Lung (tissue), 12 donors: ENCODE results near the gene LMOD1. TPM values are rescaled to one million over a fixed set of nuclear protein-coding genes. Genes with fewer than 3 reads are reported as not detected.

Experiments
- ATAC-seq: fragments of 200-7000 bp; cut with Tn5 transposase; one replicate; pipeline ENCODE4 v1.9.1; 2020; ENCODE audit warnings: moderate number of reproducible peaks; ENCODE audit not compliant: insufficient read depth, low FRiP score
- DNase-seq, 3 donors: peaks; one replicate each; pipeline ENCODE4 v3.0.0-alpha.2; 2013 to 2017
- H3K27ac ChIP-seq, 2 donors: one replicate each; pipeline ENCODE4 v1.5.1; 2013; ENCODE audit warnings: mild to moderate bottlenecking in 2 of 2, moderate library complexity in 2 of 2, control low read depth in 1 of 2, inconsistent platforms in 1 of 2, low read depth in 1 of 2, low read length in 1 of 2
- H3K27me3 ChIP-seq, 3 donors: one replicate each; pipeline ENCODE4 v1.5.1; 2013; ENCODE audit warnings: low read length in 2 of 3; ENCODE audit not compliant: control insufficient read depth in 3 of 3, insufficient read depth in 3 of 3
- H3K36me3 ChIP-seq, 4 donors: one replicate each; pipeline ENCODE4 v1.5.1; 2013; ENCODE audit warnings: low read length in 4 of 4, mild to moderate bottlenecking in 1 of 4, moderate library complexity in 1 of 4; ENCODE audit not compliant: control insufficient read depth in 4 of 4, insufficient read depth in 4 of 4
- H3K4me1 ChIP-seq, 5 donors: one replicate each; pipeline ENCODE4 v1.5.1; 2013; ENCODE audit warnings: low read length in 5 of 5, mild to moderate bottlenecking in 2 of 5, moderate library complexity in 1 of 5; ENCODE audit not compliant: control insufficient read depth in 5 of 5, insufficient read depth in 5 of 5
- H3K4me3 ChIP-seq: one replicate; pipeline ENCODE4 v1.5.1; 2013; ENCODE audit warnings: mild to moderate bottlenecking, control low read depth, moderate library complexity
- H3K9ac ChIP-seq, 2 donors: one replicate each; pipeline ENCODE4 v1.5.1; 2013; ENCODE audit warnings: low read length in 2 of 2, control low read depth in 1 of 2; ENCODE audit not compliant: insufficient read depth in 1 of 2
- H3K9me3 ChIP-seq, 4 donors: one replicate each; pipeline ENCODE4 v1.5.1; 2013; ENCODE audit warnings: low read length in 3 of 4, mild to moderate bottlenecking in 1 of 4, moderate library complexity in 1 of 4; ENCODE audit not compliant: control insufficient read depth in 4 of 4, insufficient read depth in 3 of 4
- WGBS, 2 donors: extraction: QIAGEN DNeasy Blood & Tissue Kit; methylation state at CpG; one replicate each; pipeline ENCODE4 v1.1.7; 2013; 5-methylcytosine and 5-hydroxymethylcytosine counted together
- polyA plus RNA-seq, 2 donors: library from polyadenylated mRNA; stranded (reverse); fragments of 200-250 nt; gene quantifications; one replicate each; pipeline ENCODE4 v1.2.1, GENCODE V29; 2013
- total RNA-seq, 2 donors: library from RNA; depleted of rRNA in 1 of 2; stranded (reverse); fragments of >200 nt in 1 of 2; gene quantifications; one replicate each; pipeline ENCODE4 v1.2.1, GENCODE V29; 2014 to 2021
- TF ChIP-seq, protein P1 (sequence below): IDR thresholded peaks from 2 replicates; pipeline ENCODE4 v1.5.1; 2012; ENCODE audit warnings: mild to moderate bottlenecking; ENCODE audit errors: control extremely low read depth, extremely low read depth
- donor health status: control.
- donor health status: control.
- donor health status: Bipolar disorder and iron deficiency.
- donor health status: healthy.
- donor health status: DM: yes; HTN: yes; CAD: no.

LMOD1 gene
- total and polyA plus RNA-seq, 4 donors = 9.6 to 25.1 (median 18.2) TPM

DNA sequence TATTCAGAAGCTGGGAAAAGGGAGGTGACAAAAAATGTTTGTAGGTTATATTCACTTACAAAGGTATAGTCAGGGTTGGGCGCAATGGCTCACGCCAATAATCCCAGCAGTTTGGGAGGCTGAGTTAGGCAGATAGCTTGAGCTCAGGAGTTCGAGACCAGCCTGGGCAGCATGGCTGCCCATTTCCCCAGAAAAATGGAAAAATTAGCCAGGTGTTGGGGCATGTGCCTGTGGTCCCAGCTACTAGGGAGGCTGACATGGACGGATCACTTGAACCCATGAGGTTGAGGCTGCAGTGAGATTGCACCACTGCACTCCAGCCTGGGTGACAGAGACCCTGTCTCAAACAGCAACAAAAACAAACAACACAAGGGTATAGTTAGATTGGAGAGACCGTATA, 12.0 kb upstream of the LMOD1 start:
- no peak overlapping the region for H3K27ac ChIP-seq
- no peak for ATAC-seq
- 81 to 96% methylated on average over 5 of the region's 5 CpGs for WGBS, 2 donors
- no peak overlapping the region for H3K4me3 ChIP-seq
- H3K9me3 ChIP-seq = no peaks in the 10 kb centered on the region
- peaks cover 0 to 6% (median 0%) of the 10 kb centered on the region in 5 donors for H3K4me1 ChIP-seq
- no peaks in the 10 kb centered on the region for H3K27me3 ChIP-seq
- H3K36me3 ChIP-seq = peaks cover 15 to 26% (median 19%) of the 10 kb centered on the region in 4 donors
- H3K9ac ChIP-seq = no peak overlapping the region
- TF ChIP-seq, protein P1, sequence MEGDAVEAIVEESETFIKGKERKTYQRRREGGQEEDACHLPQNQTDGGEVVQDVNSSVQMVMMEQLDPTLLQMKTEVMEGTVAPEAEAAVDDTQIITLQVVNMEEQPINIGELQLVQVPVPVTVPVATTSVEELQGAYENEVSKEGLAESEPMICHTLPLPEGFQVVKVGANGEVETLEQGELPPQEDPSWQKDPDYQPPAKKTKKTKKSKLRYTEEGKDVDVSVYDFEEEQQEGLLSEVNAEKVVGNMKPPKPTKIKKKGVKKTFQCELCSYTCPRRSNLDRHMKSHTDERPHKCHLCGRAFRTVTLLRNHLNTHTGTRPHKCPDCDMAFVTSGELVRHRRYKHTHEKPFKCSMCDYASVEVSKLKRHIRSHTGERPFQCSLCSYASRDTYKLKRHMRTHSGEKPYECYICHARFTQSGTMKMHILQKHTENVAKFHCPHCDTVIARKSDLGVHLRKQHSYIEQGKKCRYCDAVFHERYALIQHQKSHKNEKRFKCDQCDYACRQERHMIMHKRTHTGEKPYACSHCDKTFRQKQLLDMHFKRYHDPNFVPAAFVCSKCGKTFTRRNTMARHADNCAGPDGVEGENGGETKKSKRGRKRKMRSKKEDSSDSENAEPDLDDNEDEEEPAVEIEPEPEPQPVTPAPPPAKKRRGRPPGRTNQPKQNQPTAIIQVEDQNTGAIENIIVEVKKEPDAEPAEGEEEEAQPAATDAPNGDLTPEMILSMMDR = no peak
- no peak for DNase-seq

DNA sequence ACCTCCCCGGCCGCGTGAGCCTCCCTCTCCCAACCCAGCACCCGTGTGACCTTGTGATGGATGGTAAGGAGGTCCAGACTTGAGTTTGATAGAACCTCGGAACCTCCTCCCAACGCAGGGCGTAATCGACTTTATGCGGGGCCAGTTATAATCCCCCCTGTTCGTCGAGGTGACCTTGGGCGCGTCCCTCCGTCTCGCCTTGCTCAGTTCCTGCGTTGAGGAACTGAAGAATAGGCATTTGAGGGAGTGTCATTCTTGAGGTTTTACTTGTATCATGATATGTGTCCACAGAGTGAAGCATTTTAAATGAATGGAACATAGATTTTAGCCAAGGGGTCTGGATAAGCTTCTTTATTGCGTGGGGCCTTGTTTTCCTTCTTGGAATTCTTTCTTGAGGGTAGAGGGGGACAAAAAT, 9.4 kb upstream of the LMOD1 start:
- ATAC-seq (peak; percentile 51), DNase-seq (no peak)
- TF ChIP-seq, protein P1 = no peak
- Histone ChIP-seq H3K4me3 (peak overlapping the region; percentile 96), H3K27me3 (no peaks in the 10 kb centered on the region), H3K36me3 (peaks cover 5 to 14% (median 10%) of the 10 kb centered on the region in 4 donors), H3K9ac (peak overlapping the region; percentile 96 to 100), H3K9me3 (no peaks in the 10 kb centered on the region), H3K4me1 (peaks cover 0 to 6% (median 0%) of the 10 kb centered on the region in 5 donors), H3K27ac (peak overlapping the region; percentile 51 to 96)
- WGBS, 2 donors = 0 to 1% methylated on average over 17 of the region's 17 CpGs

DNA sequence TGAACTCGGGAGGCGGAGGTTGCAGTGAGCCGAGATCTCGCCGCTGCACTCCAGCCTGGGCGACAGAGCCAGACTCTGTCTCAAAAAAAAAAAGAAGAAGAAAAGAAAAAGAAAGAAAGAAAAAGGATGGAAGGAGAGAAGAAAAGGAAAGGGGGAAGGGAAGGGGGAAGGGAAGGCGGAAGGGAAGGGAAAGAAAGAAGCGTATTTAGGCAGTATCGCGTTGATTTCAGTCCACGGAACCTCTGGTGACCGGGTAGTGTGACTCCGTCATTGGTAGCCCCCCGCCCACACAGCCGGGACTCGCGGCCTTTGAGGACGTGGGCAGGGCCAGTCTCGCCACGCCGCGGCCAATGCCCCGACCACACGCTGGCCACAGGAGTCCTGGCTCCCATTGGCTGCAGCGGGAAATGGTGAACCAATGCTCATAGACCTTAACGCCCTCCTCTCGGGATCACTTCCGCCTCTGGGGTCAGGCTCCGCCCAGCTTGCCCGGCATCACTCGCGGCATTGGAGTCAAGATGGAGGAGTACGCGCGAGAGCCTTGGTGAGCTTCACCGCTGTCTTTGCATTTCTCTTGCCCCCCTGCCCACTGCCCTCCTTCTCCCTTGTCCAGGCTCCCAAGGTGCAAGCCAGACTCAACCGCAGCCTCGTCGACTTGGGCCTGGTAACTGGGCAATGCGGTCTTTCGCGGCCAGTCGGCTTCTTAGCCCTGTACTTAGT, 8.8 kb upstream of the LMOD1 start, which contains the start of gene TIMM17A:
TSS of gene TIMM17A (plus strand) at position 495 of the 720 bp plus-strand sequence. CDS start at position 519, 24 bp downstream.
- Histone ChIP-seq H3K9ac (peak within 1 kb of the TSS; percentile 96 to 100), H3K4me3 (peak within 1 kb of the TSS; percentile 96), H3K4me1 (peaks cover 0 to 6% (median 0%) of the 10 kb centered on the region in 5 donors), H3K36me3 (peaks cover 5 to 14% (median 10%) of the 10 kb centered on the region in 4 donors), H3K9me3 (no peaks in the 10 kb centered on the region), H3K27ac (peak within 1 kb of the TSS; percentile 71 to 96), H3K27me3 (no peaks in the 10 kb centered on the region)
- peak; percentile 100 for ATAC-seq
- DNase-seq = peak; percentile 98 to 99 (median 99)
- 0 to 1% methylated on average over 43 of the region's 43 CpGs for WGBS, 2 donors
- TF ChIP-seq, protein P1 = no peak
